Peyer's patch (tissue), 4 donors: ENCODE measurements around the gene EIF1. TPM values are rescaled to one million over a fixed set of nuclear protein-coding genes. Genes with fewer than 3 reads are reported as not detected.

Source experiments
- DNase-seq, 3 donors: peaks; one replicate each; pipeline ENCODE4 v3.0.0-alpha.2; 2017 to 2019
- H3K27ac ChIP-seq, 4 donors: fragments of 200-600 bp; sonication (generic); one replicate each; pipeline ENCODE4 v1.5.1; 2016 to 2019
- H3K27me3 ChIP-seq, 2 donors: fragments of 200-600 bp; sonication (generic); one replicate each; pipeline ENCODE4 v1.5.1; 2019
- H3K36me3 ChIP-seq, 3 donors: fragments of 200-600 bp; sonication (generic); one replicate each; pipeline ENCODE4 v1.5.1; 2016 to 2019
- H3K4me1 ChIP-seq, 4 donors: fragments of 200-600 bp; sonication (generic); one replicate each; pipeline ENCODE4 v1.5.1; 2016 to 2019
- H3K4me3 ChIP-seq, 4 donors: fragments of 200-600 bp; sonication (generic); 1 replicate in 3 of 4; 2 replicates in 1 of 4; pipeline ENCODE4 v1.5.1; 2016 to 2019; ENCODE audit warnings: mild to moderate bottlenecking in 1 of 4
- H3K9me3 ChIP-seq, 4 donors: fragments of 200-600 bp; sonication (generic); one replicate each; pipeline ENCODE4 v1.5.1; 2016 to 2019; ENCODE audit warnings: mild to moderate bottlenecking in 1 of 4
- POLR2A ChIP-seq, 2 donors: fragments of 450-650 bp; IDR thresholded peaks; one replicate each; pipeline ENCODE4 v1.5.1; 2017; ENCODE audit warnings: antibody characterized with exemption in 2 of 2, mild to moderate bottlenecking in 2 of 2, moderate library complexity in 2 of 2
- total RNA-seq, 4 donors: library from RNA; depleted of rRNA; stranded (reverse); fragments of >200 nt; gene quantifications; one replicate each; pipeline ENCODE4 v1.1.0, GENCODE V29; 2016
- TF ChIP-seq, protein P1 (sequence below), 6 experiments: fragments of 450-650 bp in 4 of 6; fragments of 200-600 bp in 2 of 6; sonication (generic) in 1 of 6; IDR thresholded peaks; one replicate each; pipeline ENCODE4 v1.5.1; 2017 to 2019; ENCODE audit warnings: antibody characterized with exemption in 6 of 6, mild to moderate bottlenecking in 3 of 6, moderate library complexity in 1 of 6

EIF1 gene
- total RNA-seq, 4 donors from 2014 or later = 123 to 226 (median 188) TPM

- Histone ChIP-seq H3K9me3 (no peaks in the 10 kb centered on the region), H3K4me1 (peaks cover 0 to 34% (median 16%) of the 10 kb centered on the region in 4 donors), H3K36me3 (no peaks in the 10 kb centered on the region), H3K27ac (peak overlapping the region in 1 of 4 donors; percentile 99), H3K4me3 (no peak overlapping the region), H3K27me3 (no peaks in the 10 kb centered on the region)
- no peak for TF ChIP-seq POLR2A (IDR thresholded peaks at IDR 0.05)
- TF ChIP-seq, protein P1, sequence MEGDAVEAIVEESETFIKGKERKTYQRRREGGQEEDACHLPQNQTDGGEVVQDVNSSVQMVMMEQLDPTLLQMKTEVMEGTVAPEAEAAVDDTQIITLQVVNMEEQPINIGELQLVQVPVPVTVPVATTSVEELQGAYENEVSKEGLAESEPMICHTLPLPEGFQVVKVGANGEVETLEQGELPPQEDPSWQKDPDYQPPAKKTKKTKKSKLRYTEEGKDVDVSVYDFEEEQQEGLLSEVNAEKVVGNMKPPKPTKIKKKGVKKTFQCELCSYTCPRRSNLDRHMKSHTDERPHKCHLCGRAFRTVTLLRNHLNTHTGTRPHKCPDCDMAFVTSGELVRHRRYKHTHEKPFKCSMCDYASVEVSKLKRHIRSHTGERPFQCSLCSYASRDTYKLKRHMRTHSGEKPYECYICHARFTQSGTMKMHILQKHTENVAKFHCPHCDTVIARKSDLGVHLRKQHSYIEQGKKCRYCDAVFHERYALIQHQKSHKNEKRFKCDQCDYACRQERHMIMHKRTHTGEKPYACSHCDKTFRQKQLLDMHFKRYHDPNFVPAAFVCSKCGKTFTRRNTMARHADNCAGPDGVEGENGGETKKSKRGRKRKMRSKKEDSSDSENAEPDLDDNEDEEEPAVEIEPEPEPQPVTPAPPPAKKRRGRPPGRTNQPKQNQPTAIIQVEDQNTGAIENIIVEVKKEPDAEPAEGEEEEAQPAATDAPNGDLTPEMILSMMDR (IDR thresholded peaks at IDR 0.05) = no peak
- DNase-seq = peak in 1 of 3 donors; percentile 46
These were observed 29.8 kb upstream of the EIF1 start for GRCh38 chr17:41658846-41659245.

DNA sequence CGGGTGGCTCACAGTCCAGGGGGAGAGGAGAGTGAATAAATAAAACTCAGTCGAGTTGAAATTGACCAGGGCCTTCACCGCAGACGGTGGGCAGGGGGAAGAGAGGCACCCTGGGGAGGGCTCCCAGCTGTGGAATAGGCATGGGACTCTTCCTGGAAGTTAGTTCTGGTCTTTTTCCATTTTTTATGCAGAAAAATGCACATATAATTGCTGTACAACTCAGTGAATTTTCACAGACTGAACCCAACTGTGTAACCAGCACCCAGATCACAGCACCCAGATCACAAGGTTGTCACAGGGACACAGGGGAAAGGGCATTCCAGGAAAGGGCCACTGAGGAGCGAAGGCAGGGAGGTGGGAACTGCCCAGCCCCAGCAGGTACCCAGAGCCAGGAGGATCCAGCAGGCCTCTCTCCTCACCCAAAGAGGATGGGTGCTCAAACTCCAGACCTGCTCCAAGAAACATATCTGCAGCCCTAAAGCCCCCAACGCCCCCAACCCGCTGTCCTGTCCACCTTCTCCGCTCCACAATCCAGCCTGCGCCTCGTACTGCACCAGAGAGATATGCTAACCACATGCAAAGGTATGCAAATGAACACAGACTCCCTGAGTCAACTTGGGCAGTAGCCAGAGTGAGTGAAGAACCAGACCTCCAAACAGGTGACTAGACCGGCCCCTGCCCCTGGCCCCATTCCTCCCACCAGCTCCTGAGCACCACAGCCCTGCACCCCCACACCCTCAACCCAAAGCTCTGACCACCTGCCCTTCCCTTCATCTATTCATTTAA, 29.1 kb upstream of the EIF1 start:
- peak in 1 of 3 donors; percentile 49 for DNase-seq
- TF ChIP-seq POLR2A (IDR thresholded peaks at IDR 0.05) = no peak
- TF ChIP-seq, protein P1 (IDR thresholded peaks at IDR 0.05) = no peak
- Histone ChIP-seq H3K36me3 (no peaks in the 10 kb centered on the region), H3K27me3 (no peaks in the 10 kb centered on the region), H3K4me1 (peaks cover 0 to 30% (median 13%) of the 10 kb centered on the region in 4 donors), H3K4me3 (no peak overlapping the region), H3K9me3 (no peaks in the 10 kb centered on the region), H3K27ac (no peak overlapping the region)

GRCh38 chr17:41660221-41660711, 28.4 kb upstream of the EIF1 start:
- H3K36me3 ChIP-seq = no peaks in the 10 kb centered on the region
- H3K4me1 ChIP-seq = peaks cover 0 to 29% (median 10%) of the 10 kb centered on the region in 4 donors
- no peaks in the 10 kb centered on the region for H3K9me3 ChIP-seq
- peak in 1 of 3 donors; percentile 47 for DNase-seq
- TF ChIP-seq, protein P1 (IDR thresholded peaks at IDR 0.05) = no peak
- TF ChIP-seq POLR2A (IDR thresholded peaks at IDR 0.05) = no peak
- H3K27me3 ChIP-seq = no peaks in the 10 kb centered on the region
- H3K4me3 ChIP-seq = no peak overlapping the region
- H3K27ac ChIP-seq = no peak overlapping the region

DNA sequence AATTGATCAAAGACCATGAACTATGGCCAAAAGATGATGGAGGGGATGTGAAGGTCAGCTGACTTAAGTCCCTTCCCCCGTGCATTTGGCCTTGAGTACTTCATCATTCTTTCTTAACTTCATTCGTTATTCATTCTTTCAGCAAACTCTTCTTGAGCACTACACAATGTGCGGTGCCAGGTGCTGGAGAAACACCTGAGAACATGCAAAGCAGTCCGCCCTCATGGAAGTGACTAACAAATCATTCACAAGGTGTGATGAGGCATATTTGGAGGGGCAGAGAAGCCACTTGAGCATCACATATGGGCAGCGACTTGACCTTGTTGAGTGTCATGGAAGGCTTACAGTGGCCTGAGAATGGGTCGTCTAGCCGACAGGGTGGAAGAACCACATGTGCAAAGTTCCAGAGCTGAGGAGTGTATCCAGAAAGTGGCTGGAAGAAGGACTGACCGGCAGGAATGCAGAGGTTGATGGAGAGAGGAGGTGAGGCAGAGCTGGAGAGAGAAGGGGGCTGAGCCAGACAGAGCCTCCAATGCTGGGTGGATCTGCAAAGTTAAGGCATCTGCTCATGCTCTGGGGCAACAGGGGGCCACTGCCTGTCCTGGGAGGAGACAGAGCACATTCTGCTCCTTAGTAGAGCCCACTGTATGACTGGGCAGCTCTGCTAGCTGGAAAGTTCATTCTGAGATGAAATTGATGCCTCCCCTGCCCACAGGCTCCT, 25.1 kb upstream of the EIF1 start:
- no peaks in the 10 kb centered on the region for H3K36me3 ChIP-seq
- H3K27ac ChIP-seq = no peak overlapping the region
- H3K27me3 ChIP-seq = no peaks in the 10 kb centered on the region
- H3K4me3 ChIP-seq = no peak overlapping the region
- peaks cover 0 to 24% (median 9%) of the 10 kb centered on the region in 4 donors for H3K4me1 ChIP-seq
- no peaks in the 10 kb centered on the region for H3K9me3 ChIP-seq
- TF ChIP-seq, protein P1 (IDR thresholded peaks at IDR 0.05) = no peak
- TF ChIP-seq POLR2A (IDR thresholded peaks at IDR 0.05) = no peak
- no peak for DNase-seq

DNA sequence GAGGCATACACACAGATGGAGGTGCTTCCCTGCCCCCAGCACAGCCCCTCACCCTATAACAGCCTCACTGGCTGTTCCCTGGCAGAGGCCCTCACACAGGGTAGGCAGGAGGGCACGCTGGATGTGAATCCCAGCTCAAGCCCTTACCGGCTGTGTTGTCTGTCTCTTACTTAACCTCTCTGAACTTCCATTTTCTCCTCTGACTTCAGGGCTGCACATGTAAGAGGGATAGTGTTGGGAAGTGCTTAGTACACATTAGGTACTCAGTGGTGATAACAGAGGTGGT, 24.6 kb upstream of the EIF1 start:
- peaks cover 0 to 24% (median 9%) of the 10 kb centered on the region in 4 donors for H3K4me1 ChIP-seq
- no peak for DNase-seq
- TF ChIP-seq POLR2A (IDR thresholded peaks at IDR 0.05) = no peak
- TF ChIP-seq, protein P1 (IDR thresholded peaks at IDR 0.05) = no peak
- no peak overlapping the region for H3K4me3 ChIP-seq
- H3K27me3 ChIP-seq = no peaks in the 10 kb centered on the region
- no peaks in the 10 kb centered on the region for H3K36me3 ChIP-seq
- no peaks in the 10 kb centered on the region for H3K9me3 ChIP-seq
- H3K27ac ChIP-seq = no peak overlapping the region
